ENCODE results near the gene CFAP298. TPM values are rescaled to one million over a fixed set of nuclear protein-coding genes. Genes with fewer than 3 reads are reported as not detected.
"Not testable (repeated sequence)": the region's sequence is repeated elsewhere in the genome, so short reads cannot be mapped to it uniquely, and the experiment has no call there.

CFAP298 gene
- total RNA-seq (10 to 100 TPM; 55.6 to 60.2 TPM), polyA plus RNA-seq (ENCODE audit: insufficient read depth, low read depth, low replicate concordance) (114 TPM)
- long read RNA-seq, donor 1, transcript CFAP298-201 (7 exons, 1,692 nt): major isoform, 21 of 28 reads
- long read RNA-seq, donor 1, partial matches to known transcripts: 6 of 28 reads
- long read RNA-seq, donor 1, other reads (novel, unspliced or antisense): 0 of 28 reads
- long read RNA-seq, donor 2, transcript CFAP298-201 (7 exons, 1,692 nt): major isoform, 12 of 14 reads
- long read RNA-seq, donor 2, partial matches to known transcripts: 0 of 14 reads
- long read RNA-seq, donor 2, other reads (novel, unspliced or antisense): 0 of 14 reads

GRCh38 chr21:32612075-32612998 is at the start of gene CFAP298:
CFAP298 (minus strand) TSS chr21:32612377; CDS start chr21:32612243, 134 bp downstream.
- Histone ChIP-seq H3K27me3 (no peaks in the 10 kb centered on the region), H3K4me1 (no peaks in the 10 kb centered on the region), H3K36me3 (ENCODE audit: low read depth, missing control alignments) (no peaks in the 10 kb centered on the region), H3K4me3 (peak within 1 kb of the TSS; percentile 82 to 88), H3K9me3 (no peaks in the 10 kb centered on the region), H3K27ac (peak within 1 kb of the TSS; percentile 81 to 91)
- 0% methylated on average over 68 of the region's 81 CpGs; no CpG with 5 or more reads in 1 of the 2 donors for WGBS, 2 donors
- intact Hi-C loops (cut with DNase I; ENCODE audit: low total_unique reads): no loop called here
- peak; percentile 94 for DNase-seq
- TF ChIP-seq, protein P1, sequence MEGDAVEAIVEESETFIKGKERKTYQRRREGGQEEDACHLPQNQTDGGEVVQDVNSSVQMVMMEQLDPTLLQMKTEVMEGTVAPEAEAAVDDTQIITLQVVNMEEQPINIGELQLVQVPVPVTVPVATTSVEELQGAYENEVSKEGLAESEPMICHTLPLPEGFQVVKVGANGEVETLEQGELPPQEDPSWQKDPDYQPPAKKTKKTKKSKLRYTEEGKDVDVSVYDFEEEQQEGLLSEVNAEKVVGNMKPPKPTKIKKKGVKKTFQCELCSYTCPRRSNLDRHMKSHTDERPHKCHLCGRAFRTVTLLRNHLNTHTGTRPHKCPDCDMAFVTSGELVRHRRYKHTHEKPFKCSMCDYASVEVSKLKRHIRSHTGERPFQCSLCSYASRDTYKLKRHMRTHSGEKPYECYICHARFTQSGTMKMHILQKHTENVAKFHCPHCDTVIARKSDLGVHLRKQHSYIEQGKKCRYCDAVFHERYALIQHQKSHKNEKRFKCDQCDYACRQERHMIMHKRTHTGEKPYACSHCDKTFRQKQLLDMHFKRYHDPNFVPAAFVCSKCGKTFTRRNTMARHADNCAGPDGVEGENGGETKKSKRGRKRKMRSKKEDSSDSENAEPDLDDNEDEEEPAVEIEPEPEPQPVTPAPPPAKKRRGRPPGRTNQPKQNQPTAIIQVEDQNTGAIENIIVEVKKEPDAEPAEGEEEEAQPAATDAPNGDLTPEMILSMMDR (IDR thresholded peaks at IDR 0.05): no peak
- no peak for TF ChIP-seq POLR2A (IDR thresholded peaks at IDR 0.05)

DNA sequence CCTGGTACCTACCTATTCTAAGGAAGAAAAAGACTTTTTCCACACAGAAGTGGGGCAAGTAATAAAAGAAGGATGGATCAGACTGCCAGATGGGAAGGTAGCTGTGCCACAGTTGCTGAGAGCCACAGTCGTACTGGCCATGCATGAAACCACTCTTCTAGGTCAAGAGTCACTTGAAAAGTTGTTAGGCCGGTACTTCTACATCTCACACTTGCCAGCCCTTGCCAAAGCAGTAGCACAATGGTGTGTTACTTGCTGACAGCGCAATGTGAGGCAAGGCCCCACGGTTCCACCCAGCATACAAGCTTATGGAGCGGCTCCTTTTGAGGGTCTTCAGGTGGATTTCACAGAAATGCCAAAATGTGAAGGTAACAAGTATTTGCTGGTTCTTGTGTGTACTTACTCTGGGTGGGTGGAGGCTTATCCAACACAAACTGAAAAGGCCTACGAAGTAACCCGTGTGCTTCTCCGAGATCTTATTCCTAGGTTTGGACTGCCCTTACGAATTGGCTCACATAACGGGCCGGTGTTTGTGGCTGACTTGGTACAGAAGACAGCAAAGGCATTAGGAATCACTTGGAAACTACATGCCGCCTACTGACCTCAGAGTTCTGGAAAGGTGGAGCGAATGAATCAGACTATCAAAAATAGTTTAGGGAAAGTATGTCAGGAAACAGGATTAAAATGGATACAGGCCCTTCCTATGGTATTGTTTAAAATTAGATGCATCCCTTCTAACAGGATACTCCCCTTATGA is 49.0 kb upstream of the CFAP298 start:
- H3K4me3 ChIP-seq; H3K36me3 ChIP-seq (ENCODE audit: low read depth, missing control alignments); H3K27me3 ChIP-seq; H3K27ac ChIP-seq; intact Hi-C loops (cut with DNase I; ENCODE audit: low total_unique reads); DNase-seq; H3K4me1 ChIP-seq; H3K9me3 ChIP-seq: not testable (repeated sequence)
- 93 to 95% methylated on average over 13 of the region's 13 CpGs for WGBS, 2 donors

GRCh38 chr21:32658524-32658923 is 46.3 kb upstream of the CFAP298 start:
- TF ChIP-seq, protein P1 (IDR thresholded peaks at IDR 0.05): no peak
- TF ChIP-seq POLR2A (IDR thresholded peaks at IDR 0.05): no peak
- H3K4me1 ChIP-seq: no peaks in the 10 kb centered on the region
- WGBS, 2 donors: 97 to 98% methylated on average over 5 to 9 of the region's 9 CpGs
- DNase-seq: no peak
- intact Hi-C loops (cut with DNase I; ENCODE audit: low total_unique reads): no loop called here
- H3K36me3 ChIP-seq (ENCODE audit: low read depth, missing control alignments): no peaks in the 10 kb centered on the region
- no peak overlapping the region for H3K4me3 ChIP-seq
- no peaks in the 10 kb centered on the region for H3K9me3 ChIP-seq
- H3K27ac ChIP-seq: no peak overlapping the region
- H3K27me3 ChIP-seq: no peaks in the 10 kb centered on the region

DNA sequence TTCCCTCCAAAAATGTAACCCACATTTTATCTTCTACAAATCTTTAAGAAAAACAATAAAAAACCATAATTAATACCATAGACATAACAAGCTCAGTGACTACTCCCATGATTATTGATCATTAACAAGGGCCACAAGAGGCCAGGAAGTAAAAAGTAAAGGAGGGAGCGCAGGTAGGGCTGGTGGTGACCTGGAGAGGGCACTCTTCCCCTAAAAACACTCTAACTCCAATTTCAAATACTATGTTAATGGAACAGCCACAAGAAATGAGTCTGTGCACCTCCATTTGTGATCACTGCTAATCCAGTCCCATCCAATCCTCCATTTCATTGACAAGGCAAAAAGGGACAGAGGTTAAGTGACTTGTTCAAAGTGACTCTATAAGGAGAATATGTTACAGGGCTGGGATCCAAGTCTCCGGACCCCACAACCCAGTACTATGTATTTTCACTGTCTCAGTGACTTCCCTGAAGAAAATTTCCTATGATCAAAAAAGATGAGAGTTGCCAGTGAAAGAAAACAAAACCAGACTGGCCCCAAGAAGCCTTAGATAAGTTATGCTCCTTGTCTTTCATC is 41.2 kb upstream of the CFAP298 start:
- WGBS, 2 donors: 89 to 94% methylated on average over 2 of the region's 2 CpGs
- no peak for DNase-seq
- H3K4me1 ChIP-seq: no peaks in the 10 kb centered on the region
- H3K9me3 ChIP-seq: no peaks in the 10 kb centered on the region
- H3K4me3 ChIP-seq: no peak overlapping the region
- H3K27me3 ChIP-seq: no peaks in the 10 kb centered on the region
- intact Hi-C loops (cut with DNase I; ENCODE audit: low total_unique reads): no loop called here
- no peaks in the 10 kb centered on the region for H3K36me3 ChIP-seq (ENCODE audit: low read depth, missing control alignments)
- TF ChIP-seq, protein P1 (IDR thresholded peaks at IDR 0.05): peak in 2 of 3 experiments; percentile 21 to 41
- no peak for TF ChIP-seq POLR2A (IDR thresholded peaks at IDR 0.05)
- H3K27ac ChIP-seq: no peak overlapping the region
